Thoracic aorta (tissue), 2 donors: ENCODE results near the gene SHQ1. TPM values are rescaled to one million over a fixed set of nuclear protein-coding genes. Genes with fewer than 3 reads are reported as not detected.

Source experiments
- ATAC-seq: fragments of 150-250 bp; one replicate; pipeline ENCODE4 v1.8.0; 2017; ENCODE audit warnings: low read depth; ENCODE audit not compliant: insufficient number of reproducible peaks, low FRiP score
- DNase-seq: peaks from one replicate; pipeline ENCODE4 v3.0.0-alpha.2; 2020; ENCODE audit warnings: low spot score
- H3K27ac ChIP-seq, 2 donors: fragments of 200-600 bp; sonication (generic); 1 replicate in 1 of 2; 2 replicates in 1 of 2; pipeline ENCODE4 v1.5.1; 2016; ENCODE audit warnings: mild to moderate bottlenecking in 2 of 2, moderate library complexity in 2 of 2
- H3K27me3 ChIP-seq: fragments of 200-600 bp; sonication (generic); replicated peaks from 2 replicates; pipeline ENCODE4 v1.6.0; 2016; ENCODE audit warnings: mild to moderate bottlenecking; ENCODE audit not compliant: insufficient read depth
- H3K36me3 ChIP-seq: fragments of 200-600 bp; sonication (generic); one replicate; pipeline ENCODE4 v1.5.1; 2016
- H3K4me1 ChIP-seq, 2 donors: fragments of 200-600 bp; sonication (generic); 1 replicate in 1 of 2; 2 replicates in 1 of 2; pipeline versions ENCODE4 v1.5.1 to v1.6.0; 2016; ENCODE audit warnings: low read depth in 2 of 2, mild to moderate bottlenecking in 1 of 2; ENCODE audit not compliant: control insufficient read depth in 1 of 2
- H3K4me3 ChIP-seq: fragments of 200-600 bp; sonication (generic); 2 replicates; pipeline ENCODE4 v1.5.1; 2016; ENCODE audit warnings: mild to moderate bottlenecking
- H3K9me3 ChIP-seq: fragments of 200-600 bp; sonication (generic); 2 replicates; pipeline ENCODE4 v1.5.1; 2016
- total RNA-seq, 2 donors: library from RNA; depleted of rRNA; stranded (reverse); fragments of >200 nt; gene quantifications; one replicate each; pipeline versions ENCODE4 v1.1.0 to v1.2.3, GENCODE V29; 2016
- TF ChIP-seq, protein P1 (sequence below): fragments of 200-600 bp; sonication (generic); IDR thresholded peaks from one replicate; pipeline ENCODE4 v1.5.1; 2019; ENCODE audit warnings: antibody characterized with exemption

Gene SHQ1
- 10 to 100 TPM in 1 of 2 donors, 1 to 10 TPM in 1; 4.5 to 12.3 TPM for total RNA-seq

DNA sequence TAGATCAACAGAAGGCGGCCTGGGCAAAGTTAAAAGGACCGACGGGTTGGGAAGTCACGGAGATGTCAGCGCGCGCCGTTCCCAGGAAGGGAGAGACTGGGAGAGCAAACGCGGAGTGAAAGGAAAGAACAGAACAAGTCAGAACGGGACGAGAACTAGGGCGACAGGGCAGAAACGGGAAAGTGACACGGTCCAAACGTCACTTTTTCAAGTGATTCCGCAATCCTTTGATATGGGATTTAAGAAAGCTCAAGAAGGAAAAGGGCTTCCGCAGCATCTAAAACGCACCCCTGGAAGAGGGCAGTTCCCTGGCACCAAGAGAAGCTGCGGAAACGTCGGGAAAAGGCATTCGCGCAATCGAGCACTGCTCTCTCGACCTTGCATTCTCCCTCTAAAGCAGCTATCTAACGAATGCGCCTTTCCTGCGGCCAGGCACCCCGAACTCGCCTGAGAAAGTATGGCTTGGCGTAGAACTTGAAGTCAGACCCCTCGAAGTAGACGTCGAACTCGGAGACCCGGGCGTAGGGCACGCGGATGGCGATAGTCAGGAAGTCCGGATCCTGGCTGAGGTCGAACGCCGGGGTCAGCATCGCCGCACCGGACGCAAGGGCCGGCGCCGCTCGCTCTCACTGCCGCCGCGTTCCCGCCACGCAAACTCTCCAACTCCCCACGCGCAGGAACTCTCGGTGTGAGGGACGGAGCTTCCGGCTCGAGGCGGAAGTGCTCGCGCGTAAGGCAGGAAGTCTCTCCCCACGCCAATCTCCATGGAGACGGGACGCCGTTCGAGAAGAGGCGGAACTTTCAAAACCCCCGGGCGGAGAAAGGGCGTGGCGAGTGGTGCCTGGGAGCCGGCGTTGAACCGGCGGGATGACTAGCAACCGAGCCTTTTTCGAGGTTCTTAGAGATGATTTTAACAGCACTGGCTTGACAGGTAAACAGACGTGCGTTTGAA lies at the start of gene SHQ1:
TSS of gene SHQ1 (minus strand) at position 695 of the 952 bp plus-strand sequence. CDS start at position 590, 105 bp downstream.
- TF ChIP-seq, protein P1, sequence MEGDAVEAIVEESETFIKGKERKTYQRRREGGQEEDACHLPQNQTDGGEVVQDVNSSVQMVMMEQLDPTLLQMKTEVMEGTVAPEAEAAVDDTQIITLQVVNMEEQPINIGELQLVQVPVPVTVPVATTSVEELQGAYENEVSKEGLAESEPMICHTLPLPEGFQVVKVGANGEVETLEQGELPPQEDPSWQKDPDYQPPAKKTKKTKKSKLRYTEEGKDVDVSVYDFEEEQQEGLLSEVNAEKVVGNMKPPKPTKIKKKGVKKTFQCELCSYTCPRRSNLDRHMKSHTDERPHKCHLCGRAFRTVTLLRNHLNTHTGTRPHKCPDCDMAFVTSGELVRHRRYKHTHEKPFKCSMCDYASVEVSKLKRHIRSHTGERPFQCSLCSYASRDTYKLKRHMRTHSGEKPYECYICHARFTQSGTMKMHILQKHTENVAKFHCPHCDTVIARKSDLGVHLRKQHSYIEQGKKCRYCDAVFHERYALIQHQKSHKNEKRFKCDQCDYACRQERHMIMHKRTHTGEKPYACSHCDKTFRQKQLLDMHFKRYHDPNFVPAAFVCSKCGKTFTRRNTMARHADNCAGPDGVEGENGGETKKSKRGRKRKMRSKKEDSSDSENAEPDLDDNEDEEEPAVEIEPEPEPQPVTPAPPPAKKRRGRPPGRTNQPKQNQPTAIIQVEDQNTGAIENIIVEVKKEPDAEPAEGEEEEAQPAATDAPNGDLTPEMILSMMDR = no peak
- peak; percentile 90 for DNase-seq
- Histone ChIP-seq H3K4me1 (peaks cover 12 to 20% of the 10 kb centered on the region in 2 donors), H3K4me3 (peak within 1 kb of the TSS; percentile 93), H3K36me3 (no peaks in the 10 kb centered on the region), H3K27me3 (no peaks in the 10 kb centered on the region), H3K9me3 (no peaks in the 10 kb centered on the region), H3K27ac (peak within 1 kb of the TSS; percentile 64 to 66)
- peak; percentile 92 for ATAC-seq

DNA sequence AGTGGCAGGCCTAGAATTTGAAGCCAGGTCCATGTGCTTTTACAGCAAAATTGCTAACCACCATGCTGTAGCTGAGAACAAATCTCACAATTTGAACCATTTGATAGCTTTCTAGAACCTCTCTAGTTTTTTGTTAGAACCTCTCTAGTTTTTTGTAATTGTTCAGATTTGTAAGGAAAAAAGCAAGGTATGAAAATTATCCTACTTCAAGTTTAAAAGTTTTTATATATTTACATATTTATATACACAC lies 49.4 kb upstream of the SHQ1 start:
- Histone ChIP-seq H3K27me3 (no peaks in the 10 kb centered on the region), H3K36me3 (no peaks in the 10 kb centered on the region), H3K9me3 (no peaks in the 10 kb centered on the region), H3K4me1 (peaks cover 0 to 41% of the 10 kb centered on the region in 2 donors), H3K27ac (no peak overlapping the region), H3K4me3 (no peak overlapping the region)
- ATAC-seq (no peak), DNase-seq (no peak)
- TF ChIP-seq, protein P1 = no peak

DNA sequence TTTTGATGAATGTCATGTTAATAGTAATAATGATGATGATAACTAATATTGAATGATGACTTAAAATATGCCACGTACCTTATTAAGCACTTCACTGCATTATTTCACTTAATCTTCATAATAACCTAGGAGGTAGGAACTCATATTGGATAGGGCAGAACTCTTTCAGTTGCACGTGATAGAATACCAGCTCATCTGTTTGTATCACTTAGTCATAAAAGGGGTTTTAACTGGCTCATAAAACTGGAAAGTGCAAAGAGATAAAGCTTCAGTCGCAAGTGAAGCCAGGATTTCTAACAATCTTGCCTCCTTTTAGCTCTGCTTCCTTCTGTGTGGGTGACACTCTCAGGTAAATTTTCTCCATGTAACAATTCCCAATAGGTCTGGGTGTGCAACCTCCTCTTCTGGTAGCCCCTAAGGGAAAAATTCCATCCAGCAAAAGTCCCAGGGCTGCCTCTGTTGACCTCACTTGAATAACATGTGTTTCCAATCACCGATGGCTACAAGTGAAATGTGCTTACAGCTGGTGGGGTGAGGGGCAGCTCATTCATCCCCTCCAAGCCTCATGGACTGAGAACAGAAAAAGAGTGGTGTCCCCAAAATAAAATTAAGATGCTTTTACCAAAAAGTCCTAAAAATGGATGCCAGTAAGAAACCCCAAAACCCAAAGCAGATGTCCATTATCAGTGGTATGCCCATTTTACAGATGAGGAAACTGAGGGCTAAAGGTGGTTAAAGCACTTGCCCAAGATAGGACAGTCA lies 48.9 kb upstream of the SHQ1 start:
- DNase-seq = no peak
- H3K36me3 ChIP-seq = no peaks in the 10 kb centered on the region
- no peaks in the 10 kb centered on the region for H3K27me3 ChIP-seq
- H3K27ac ChIP-seq = no peak overlapping the region
- no peaks in the 10 kb centered on the region for H3K9me3 ChIP-seq
- H3K4me3 ChIP-seq = no peak overlapping the region
- TF ChIP-seq, protein P1 = no peak
- peaks cover 2 to 44% of the 10 kb centered on the region in 2 donors for H3K4me1 ChIP-seq
- ATAC-seq = no peak

DNA sequence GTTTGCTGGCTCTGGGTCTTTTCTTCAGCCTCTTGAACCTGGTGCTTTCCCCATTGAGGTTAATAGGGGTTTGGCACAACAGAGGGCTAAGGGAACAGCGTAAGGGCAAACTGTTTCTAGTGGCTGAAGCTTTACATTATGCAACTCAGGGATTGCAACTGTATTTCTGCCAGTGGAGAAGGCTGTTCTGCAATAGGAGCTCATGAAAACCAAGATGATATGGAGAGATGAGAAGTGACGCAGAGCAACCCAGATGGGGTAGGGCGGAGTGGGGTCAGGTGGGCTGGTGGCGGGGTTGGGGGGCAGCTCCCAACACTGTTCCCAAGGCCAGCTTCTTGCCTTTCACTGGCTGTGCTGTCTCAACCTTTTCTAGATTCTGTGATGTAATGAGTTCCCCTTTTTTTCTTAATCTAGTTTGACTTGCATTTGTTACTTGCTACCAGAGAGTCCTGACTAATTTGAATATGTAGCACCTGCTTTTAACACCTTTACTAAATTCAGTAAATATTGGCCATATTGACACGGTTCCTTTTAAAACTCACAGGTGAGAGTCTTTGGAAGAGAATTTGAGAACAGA lies 46.8 kb upstream of the SHQ1 start:
- Histone ChIP-seq H3K9me3 (no peaks in the 10 kb centered on the region), H3K27ac (no peak overlapping the region), H3K36me3 (no peaks in the 10 kb centered on the region), H3K4me3 (no peak overlapping the region), H3K27me3 (no peaks in the 10 kb centered on the region), H3K4me1 (peaks cover 12 to 63% of the 10 kb centered on the region in 2 donors)
- ATAC-seq = no peak
- TF ChIP-seq, protein P1 = no peak
- DNase-seq = no peak

DNA sequence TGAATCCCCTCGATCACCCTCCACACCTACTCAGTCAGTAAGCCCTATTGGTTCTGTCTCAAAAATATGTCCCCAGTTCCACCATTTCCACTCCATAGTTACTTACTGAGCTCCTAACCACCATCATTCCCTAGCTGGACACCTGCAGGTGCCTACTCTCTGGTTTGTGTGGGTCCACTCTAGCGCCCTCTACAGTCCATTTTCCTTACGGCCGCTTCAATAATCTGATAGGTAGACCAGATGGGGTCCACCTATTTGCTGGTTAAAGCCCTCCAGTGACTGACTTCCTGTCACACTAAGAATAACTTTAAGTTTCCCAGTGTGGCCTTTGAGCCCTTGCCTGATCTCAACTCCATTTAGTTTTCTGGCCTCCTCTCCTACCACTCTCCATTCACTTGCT lies 44.6 kb upstream of the SHQ1 start:
- ATAC-seq (no peak), DNase-seq (no peak)
- H3K27me3 ChIP-seq = no peaks in the 10 kb centered on the region
- peaks cover 12 to 49% of the 10 kb centered on the region in 2 donors for H3K4me1 ChIP-seq
- H3K27ac ChIP-seq = no peak overlapping the region
- no peaks in the 10 kb centered on the region for H3K36me3 ChIP-seq
- TF ChIP-seq, protein P1 = no peak
- H3K4me3 ChIP-seq = no peak overlapping the region
- no peaks in the 10 kb centered on the region for H3K9me3 ChIP-seq
